GM06990 (cell line): Measurements from ENCODE around the gene ALDH4A1.

Experiments
- DNase-seq: peaks from one replicate; pipeline ENCODE4 v3.0.0-alpha.2; 2011; ENCODE audit not compliant: insufficient read length; ENCODE audit errors: extremely low read depth
- H3K27me3 ChIP-seq: replicated peaks from 2 replicates; pipeline ENCODE4 v1.6.0; 2011; ENCODE audit warnings: low read length; ENCODE audit not compliant: control insufficient read depth, insufficient read depth
- H3K36me3 ChIP-seq: 2 replicates; pipeline ENCODE4 v1.5.1; 2011; ENCODE audit warnings: low read length; ENCODE audit not compliant: control insufficient read depth, insufficient read depth
- H3K4me3 ChIP-seq: replicated peaks from 2 replicates; pipeline ENCODE4 v1.5.1; 2011; ENCODE audit warnings: low read depth, mild to moderate bottlenecking, control low read depth, low read length
- CTCF ChIP-seq: IDR thresholded peaks from 2 replicates; pipeline ENCODE4 v1.5.1; 2011; ENCODE audit warnings: low read length, control low read depth, mild to moderate bottlenecking, inconsistent platforms; ENCODE audit not compliant: insufficient read depth, poor library complexity, severe bottlenecking

The ALDH4A1 gene

DNA sequence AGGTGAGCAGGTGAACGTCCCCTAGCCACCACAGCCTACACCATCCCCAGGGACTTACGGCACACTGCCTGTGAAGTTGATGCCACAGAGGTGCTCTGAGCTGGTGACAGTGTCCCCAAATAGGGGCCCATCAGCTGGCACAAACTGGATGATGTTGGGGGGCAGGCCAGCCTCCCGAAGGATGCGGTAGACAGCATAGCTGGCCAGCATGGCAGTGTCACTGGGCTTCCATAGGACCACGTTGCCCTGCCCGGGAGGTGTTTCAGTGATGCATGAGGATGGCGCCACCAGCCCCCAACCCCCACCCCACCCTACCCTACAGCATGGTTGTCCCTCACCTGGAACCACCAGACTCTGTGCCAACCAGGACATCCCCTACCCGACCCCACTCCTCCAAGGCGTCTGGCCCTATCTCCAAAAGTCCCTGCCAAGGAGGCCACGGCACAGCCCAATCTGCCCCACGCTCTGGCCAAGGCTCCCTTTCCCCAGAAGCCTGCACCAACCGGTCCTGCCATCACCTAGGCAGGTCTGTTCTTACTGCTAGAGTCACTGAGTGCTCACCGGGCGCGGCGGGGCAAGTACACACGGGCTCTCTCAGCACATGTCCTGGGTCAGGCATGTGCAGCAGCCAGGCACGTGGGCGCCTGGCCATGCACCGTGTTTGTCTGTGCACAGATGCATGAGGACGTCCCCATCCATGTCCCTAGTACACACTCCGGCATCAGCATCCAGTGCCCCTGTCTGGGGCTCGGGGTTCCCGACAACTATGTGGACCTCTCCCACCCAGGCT, 20.5 kb downstream of the ALDH4A1 start:
- TF ChIP-seq CTCF: no peak
- H3K36me3 ChIP-seq: peaks cover 10% of the 10 kb centered on the region
- no peak overlapping the region for H3K4me3 ChIP-seq
- no peak for DNase-seq
- no peaks in the 10 kb centered on the region for H3K27me3 ChIP-seq

DNA sequence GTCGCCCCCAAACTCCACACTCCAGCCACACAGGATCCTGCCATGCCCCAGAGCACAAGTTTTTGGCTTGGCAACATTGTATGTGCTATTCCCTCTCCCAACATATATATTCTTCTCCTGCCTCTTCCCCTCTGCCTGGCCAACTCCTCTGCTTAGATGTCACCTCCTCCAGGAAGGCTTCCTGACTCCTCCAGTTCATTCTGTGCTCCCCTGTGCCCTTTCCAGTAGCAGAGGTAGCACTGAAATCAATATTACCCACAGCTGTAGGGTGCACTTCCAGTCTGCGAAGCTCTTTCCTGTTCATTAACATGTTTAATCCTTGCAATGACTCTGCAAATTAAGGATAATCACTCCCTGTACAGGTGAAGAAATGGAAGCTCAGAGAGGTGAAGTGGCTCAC, 21.2 kb downstream of the ALDH4A1 start:
- no peak for DNase-seq
- H3K27me3 ChIP-seq: no peaks in the 10 kb centered on the region
- no peak for TF ChIP-seq CTCF
- H3K36me3 ChIP-seq: peaks cover 10% of the 10 kb centered on the region
- no peak overlapping the region for H3K4me3 ChIP-seq

GRCh38 chr1:18880585-18880984, 21.8 kb downstream of the ALDH4A1 start:
- DNase-seq: no peak
- no peak overlapping the region for H3K4me3 ChIP-seq
- no peaks in the 10 kb centered on the region for H3K27me3 ChIP-seq
- no peak for TF ChIP-seq CTCF
- H3K36me3 ChIP-seq: peaks cover 10% of the 10 kb centered on the region

- Histone ChIP-seq H3K4me3 (no peak overlapping the region), H3K36me3 (peaks cover 10% of the 10 kb centered on the region), H3K27me3 (no peaks in the 10 kb centered on the region)
- no peak for TF ChIP-seq CTCF
- no peak for DNase-seq
These were observed 22.5 kb downstream of the ALDH4A1 start for GRCh38 chr1:18879791-18880309.

DNA sequence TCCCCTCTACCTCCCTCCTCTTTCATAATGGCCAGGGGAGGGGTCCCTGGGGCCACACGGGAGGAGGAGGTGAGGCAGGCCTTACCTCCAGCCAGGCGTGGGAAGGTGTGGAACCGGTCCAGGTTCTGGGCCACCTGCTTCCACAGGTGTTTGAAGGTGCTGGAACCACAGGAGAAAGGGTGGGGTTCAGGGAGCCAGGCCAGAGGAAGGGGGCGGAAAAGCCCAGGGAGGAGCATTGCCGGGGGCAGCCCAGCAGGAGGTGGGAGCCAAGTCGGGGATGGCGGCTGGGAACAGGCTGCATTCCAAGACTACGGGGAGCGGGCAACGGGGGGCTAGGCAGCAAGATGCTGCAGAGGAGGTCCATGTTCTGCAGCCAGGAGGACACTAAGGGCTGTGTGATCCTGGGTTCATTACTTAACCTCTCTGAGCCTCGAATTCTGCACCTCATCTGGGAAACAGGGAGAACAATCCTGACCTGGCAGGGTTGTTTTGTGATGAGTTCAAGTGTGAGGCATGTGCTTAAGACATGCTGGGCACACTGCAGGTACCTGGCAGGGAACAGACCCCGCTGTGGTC, 23.1 kb downstream of the ALDH4A1 start:
- Histone ChIP-seq H3K36me3 (peaks cover 10% of the 10 kb centered on the region), H3K27me3 (no peaks in the 10 kb centered on the region), H3K4me3 (no peak overlapping the region)
- no peak for DNase-seq
- no peak for TF ChIP-seq CTCF
